H1 (cell line): ENCODE measurements around the gene PAX3. TPM values are rescaled to one million over a fixed set of nuclear protein-coding genes. Genes with fewer than 3 reads are reported as not detected.

Experiments
- CEBPB ChIP-seq: IDR thresholded peaks from 2 replicates; pipeline ENCODE4 v1.6.1; 2012; ENCODE audit warnings: low read depth, low read length
- CTBP2 ChIP-seq: IDR thresholded peaks from 2 replicates; pipeline ENCODE4 v1.7.0; 2011; ENCODE audit warnings: borderline replicate concordance, mild to moderate bottlenecking, moderate library complexity, mixed read lengths, low read length; ENCODE audit not compliant: insufficient read depth, insufficient read length
- EZH2 ChIP-seq: fragments of 200-600 bp; sonication (generic); IDR thresholded peaks from 2 replicates; pipeline ENCODE4 v1.7.1; 2012; ENCODE audit warnings: low read depth, mild to moderate bottlenecking, moderate library complexity, low read length, inconsistent platforms; ENCODE audit not compliant: severe bottlenecking
- MAX ChIP-seq: IDR thresholded peaks from 2 replicates; pipeline ENCODE4 v1.6.1; 2012; ENCODE audit warnings: inconsistent platforms
- SUZ12 ChIP-seq: fragments of 200-600 bp; sonication (generic); IDR thresholded peaks from 2 replicates; pipeline ENCODE4 v1.6.1; 2012; ENCODE audit warnings: mild to moderate bottlenecking, inconsistent platforms, low read length, moderate library complexity, mixed read lengths
- polyA plus RNA-seq, 7 experiments: library from polyadenylated mRNA; depleted of rRNA in 3 of 7; stranded (reverse) in 5 of 7; unstranded in 2 of 7; fragments of >200 nt in 5 of 7; fragments of 200-250 nt in 2 of 7; gene quantifications; 1 replicate in 5 of 7; 2 replicates in 1 of 7; 4 replicates in 1 of 7; pipeline versions ENCODE4 v1.2.1 to v1.2.3, GENCODE V29; 2011 to 2013; ENCODE audit warnings: missing spikeins in 2 of 7, mixed read lengths in 2 of 7
- total RNA-seq: library from RNA; stranded (reverse); fragmentation: NEBNext Ultra II Directional; extraction: Animal tissue kit (Norgen Biotek cat#: 25700); gene quantifications from 2 replicates; pipeline ENCODE4 v1.2.1, GENCODE V29; 2021

PAX3 gene
- total and polyA plus RNA-seq, 2 of the 8 experiments (the other 6 are each of a cell fraction or from before 2014, with no cell fraction given): 0.33 TPM; not detected in 1

GRCh38 chr2:222298311-222299150 lies at the start of gene PAX3 (continued):
- TF ChIP-seq MAX: no peak
- peak; percentile 97 for TF ChIP-seq CTBP2
- TF ChIP-seq SUZ12: peak; percentile 93
- peak; percentile 57; the same call in 1 of the 2 replicates for TF ChIP-seq CEBPB
- peak; percentile 84 for TF ChIP-seq EZH2
- TF ChIP-seq, all 59 proteins: peak for 7
